Measurements from ENCODE around the gene CITED4. TPM values are rescaled to one million over a fixed set of nuclear protein-coding genes. Genes with fewer than 3 reads are reported as not detected.

The CITED4 gene, protein sequence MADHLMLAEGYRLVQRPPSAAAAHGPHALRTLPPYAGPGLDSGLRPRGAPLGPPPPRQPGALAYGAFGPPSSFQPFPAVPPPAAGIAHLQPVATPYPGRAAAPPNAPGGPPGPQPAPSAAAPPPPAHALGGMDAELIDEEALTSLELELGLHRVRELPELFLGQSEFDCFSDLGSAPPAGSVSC
- 0.37 TPM in 1 of 2 replicates, not detected in the other for total RNA-seq (2011; cell fraction: chromatin; rRNA removed; ENCODE audit: low replicate concordance)
- total RNA-seq (2011; cell fraction: nucleolus; rRNA removed): 0.92 and 1.0 TPM in 2 replicates
- 0.51 TPM in 1 of 2 replicates, not detected in the other for total RNA-seq (2011; cell fraction: nucleoplasm; rRNA removed)
- total RNA-seq (2014; rRNA removed): 0.36 and 0.69 TPM in 2 replicates
- 0.11 TPM in 1 of 2 replicates, not detected in the other for total RNA-seq (2014; rRNA removed; fragmentation: Illumina TruSeq; extraction: Trizol)
- total RNA-seq (2015; rRNA removed; fragmentation: Illumina TruSeq; extraction: Trizol): 0.11 TPM in 1 of 2 replicates, not detected in the other
- 0.89 and 1.2 TPM in 2 replicates for total RNA-seq (2021)
- 0.07 and 0.17 TPM in 2 replicates for polyA plus RNA-seq (2011; rRNA removed)
- polyA plus RNA-seq (2011; cell fraction: cytosol; rRNA removed): 0.04 and 1.2 TPM in 2 replicates
- 0.08 and 0.85 TPM in 2 replicates for polyA plus RNA-seq (2011; cell fraction: nucleus; rRNA removed)
- polyA plus RNA-seq (2012): 0.51 and 1.2 TPM in 2 replicates
- polyA plus RNA-seq (2014; fragmentation: Illumina TruSeq; extraction: Trizol): 0.12 TPM in 1 of 2 replicates, not detected in the other
- not detected for polyA plus RNA-seq (2014; fragmentation: Nextera tagmentation; extraction: Ambion mirVana)
- polyA plus RNA-seq (2014; rRNA removed): 0.23 and 0.48 TPM in 2 replicates
- not detected in 2 replicates for polyA minus RNA-seq (2011; rRNA and poly(A)+ RNA removed)
- not detected in 2 replicates for polyA minus RNA-seq (2011; cell fraction: cytosol; rRNA and poly(A)+ RNA removed)
- 0.44 and 0.54 TPM in 2 replicates for polyA minus RNA-seq (2011; cell fraction: nucleus; rRNA and poly(A)+ RNA removed)
- Bru-seq, nascent RNA: percentile 38 among the genes with signal in this experiment
- BruChase-seq, experiment 1, labeled RNA remaining after a 2-hour chase: not detected
- percentile 23 among the genes with signal in this experiment for BruChase-seq, experiment 2, labeled RNA remaining after a 6-hour chase
- long read RNA-seq, experiment 1, transcript CITED4-201 (1 exons, 1,316 nt): major isoform, 6 of 6 reads
- long read RNA-seq, experiment 1, partial matches to known transcripts: 0 of 6 reads
- long read RNA-seq, experiment 1, other reads (novel, unspliced or antisense): 0 of 6 reads
- long read RNA-seq, experiment 2, partial matches to known transcripts: 0 of 3 reads
- long read RNA-seq, experiment 2, other reads (novel, unspliced or antisense): 0 of 3 reads
- long read RNA-seq, experiment 3, partial matches to known transcripts: 0 of 1 reads
- long read RNA-seq, experiment 3, other reads (novel, unspliced or antisense): 0 of 1 reads

DNA sequence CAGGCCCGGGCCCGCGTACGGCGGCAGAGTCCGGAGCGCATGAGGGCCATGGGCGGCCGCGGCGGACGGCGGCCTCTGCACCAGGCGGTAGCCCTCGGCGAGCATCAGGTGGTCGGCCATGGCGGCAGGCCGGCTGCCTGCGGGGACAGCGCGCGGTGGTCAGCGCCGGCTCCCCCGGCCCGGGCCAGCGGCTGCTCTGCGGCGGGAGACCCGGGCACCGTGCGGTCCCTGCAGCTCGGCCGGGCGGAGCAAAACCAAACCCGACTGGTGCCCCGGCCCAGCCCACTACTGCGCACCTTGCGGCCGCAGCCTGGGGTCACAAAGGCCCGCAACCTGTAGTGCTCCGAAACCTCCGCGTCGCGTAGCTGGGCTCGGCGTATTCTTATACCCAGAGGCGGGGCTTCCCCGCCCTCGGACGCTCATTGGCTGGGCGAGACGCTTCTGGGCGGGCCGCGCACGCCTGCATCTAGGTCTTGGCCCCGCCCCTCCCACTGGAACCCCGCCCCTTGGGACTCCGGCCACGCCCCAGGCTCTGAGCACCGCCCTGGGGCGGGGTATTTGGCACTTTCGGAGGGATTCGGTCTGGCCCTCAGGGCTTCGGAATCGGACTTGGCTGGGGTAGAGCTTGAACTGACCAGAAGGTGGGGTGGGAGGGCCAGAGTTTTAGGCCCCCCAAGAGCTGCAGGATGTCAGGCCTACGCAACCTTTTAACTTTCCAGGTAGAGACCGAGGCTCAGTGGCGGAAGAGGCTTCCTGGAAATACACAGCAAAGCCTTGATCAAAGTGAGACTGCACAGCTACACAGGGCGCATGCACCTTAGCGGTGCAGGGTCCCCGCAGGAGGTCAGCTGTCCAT, at the start of gene CITED4:
CITED4 (minus strand) TSS at position 356 of the 856 bp plus-strand sequence; CDS start at position 120, 236 bp downstream.
- ATAC-seq (peak; percentile 95), FAIRE-seq (peak; percentile 98), DNase-seq (ENCODE audit: extremely low read depth in 1 of 4, low spot score in 3 of 4) (peak; percentile 97 to 99 (median 99))
- CTCF ChIA-PET (ENCODE audit: low intra/inter-chr PET ratio): interaction anchor here (1.3 to 2.4 kb wide), 4 partner anchors 86 to 92 kb away, joined by 3 to 19 read pairs (median 12); no protein-coding TSS in a partner anchor
- POLR2A ChIA-PET: interaction anchor here (0.6 to 1.4 kb wide), 22 partner anchors 9 to 261 kb away, joined by 3 to 22 read pairs (median 4); partner anchors contain the start of gene CTPS1
- Histone ChIP-seq H3K36me3 (ENCODE audit: control insufficient read depth, insufficient read depth, low read length) (no peaks in the 10 kb centered on the region), H2AFZ (ENCODE audit: low read depth, low read length) (peak within 1 kb of the TSS; percentile 85), H3K9me1 (ENCODE audit: control insufficient read depth, insufficient read depth, low read length) (no peaks in the 10 kb centered on the region), H4K20me1 (replicated peaks; ENCODE audit: control insufficient read depth, insufficient read depth, low read length) (no peaks in the 10 kb centered on the region), H3K27ac (ENCODE audit: extremely low read depth, low read depth, low read length) (peak within 1 kb of the TSS; percentile 52), H3K9me3 (replicated peaks; ENCODE audit: control insufficient read depth, insufficient read depth, low read depth, low read length) (no peaks in the 10 kb centered on the region), H3K79me2 (ENCODE audit: control insufficient read depth, insufficient read depth, low read length) (no peaks in the 10 kb centered on the region), H3K4me1 (replicated peaks in 1 of 2; ENCODE audit: control insufficient read depth in 2 of 2, insufficient read depth in 2 of 2, low read length in 2 of 2) (peaks cover 32 to 58% of the 10 kb centered on the region in 2 experiments), H3K9ac (ENCODE audit: insufficient read depth in 1 of 2, low read depth in 2 of 2, low read length in 2 of 2) (peak within 1 kb of the TSS; percentile 16 to 90), H3K27me3 (ENCODE audit: control insufficient read depth in 2 of 2, insufficient read depth in 2 of 2, low read length in 2 of 2) (peaks cover 0 to 2% of the 10 kb centered on the region in 2 experiments; a peak in 1 of 5 replicates), H3K4me3 (peak within 1 kb of the TSS; percentile 45), H3K4me2 (ENCODE audit: insufficient read depth, low read length) (peak within 1 kb of the TSS; percentile 80)
- BruUV-seq (replicated peaks): no TSS peak
- intact Hi-C loops (cut with micrococcal nuclease): loop anchor here (1.0 to 5.0 kb wide), 3 partner anchors 55 to 140 kb away; no protein-coding TSS in a partner anchor
- WGBS (ENCODE audit: insufficient coverage, low coverage, missing lambda C conversion rate): 5% methylated on average over 62 of the region's 75 CpGs
- in situ Hi-C loops (cut with MboI): no loop called here
- TF ChIP-seq TRIM28 (IDR thresholded peaks at IDR 0.05): 0 out of 2 replicates have a peak, but pooled peaks have one; percentile 41
- TF ChIP-seq KDM5B (IDR thresholded peaks at IDR 0.05; ENCODE audit: insufficient replicate concordance, low read depth, low read length): peak; percentile 50
- 0 out of 2 replicates have a peak, but pooled peaks have one; percentile 38 for TF ChIP-seq ZSCAN29 (IDR thresholded peaks at IDR 0.05)
- TF ChIP-seq HSF4 (CRISPR knock-in tag; IDR thresholded peaks at IDR 0.05; ENCODE audit: borderline replicate concordance): no peak
- TF ChIP-seq NRF1 (conservative IDR thresholded peaks at IDR 0.05 in 1 of 2, IDR thresholded peaks at IDR 0.05 in 1 of 2): peak; percentile 86 to 88
- no peak for TF ChIP-seq ZNF311 (CRISPR knock-in tag; IDR thresholded peaks at IDR 0.05)
- TF ChIP-seq MEF2D (tag; conservative IDR thresholded peaks at IDR 0.05; ENCODE audit: low read depth): peak; percentile 41; the same call in 1 of the 2 replicates
- peak; percentile 52 for TF ChIP-seq SOX6 (IDR thresholded peaks at IDR 0.05)
- TF ChIP-seq ATF1 (CRISPR knock-in tag; IDR thresholded peaks at IDR 0.05): no peak
- peak; percentile 43 for TF ChIP-seq ATF1 (tag; IDR thresholded peaks at IDR 0.05)
- TF ChIP-seq KLF13 (tag; IDR thresholded peaks at IDR 0.05; ENCODE audit: borderline replicate concordance, low read depth): 0 out of 2 replicates have a peak, but pooled peaks have one; percentile 42
- TF ChIP-seq, protein P1, sequence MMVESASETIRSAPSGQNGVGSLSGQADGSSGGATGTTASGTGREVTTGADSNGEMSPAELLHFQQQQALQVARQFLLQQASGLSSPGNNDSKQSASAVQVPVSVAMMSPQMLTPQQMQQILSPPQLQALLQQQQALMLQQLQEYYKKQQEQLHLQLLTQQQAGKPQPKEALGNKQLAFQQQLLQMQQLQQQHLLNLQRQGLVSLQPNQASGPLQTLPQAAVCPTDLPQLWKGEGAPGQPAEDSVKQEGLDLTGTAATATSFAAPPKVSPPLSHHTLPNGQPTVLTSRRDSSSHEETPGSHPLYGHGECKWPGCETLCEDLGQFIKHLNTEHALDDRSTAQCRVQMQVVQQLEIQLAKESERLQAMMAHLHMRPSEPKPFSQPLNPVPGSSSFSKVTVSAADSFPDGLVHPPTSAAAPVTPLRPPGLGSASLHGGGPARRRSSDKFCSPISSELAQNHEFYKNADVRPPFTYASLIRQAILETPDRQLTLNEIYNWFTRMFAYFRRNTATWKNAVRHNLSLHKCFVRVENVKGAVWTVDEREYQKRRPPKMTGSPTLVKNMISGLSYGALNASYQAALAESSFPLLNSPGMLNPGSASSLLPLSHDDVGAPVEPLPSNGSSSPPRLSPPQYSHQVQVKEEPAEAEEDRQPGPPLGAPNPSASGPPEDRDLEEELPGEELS (CRISPR knock-in tag; IDR thresholded peaks at IDR 0.05; ENCODE audit: borderline replicate concordance): 0 out of 2 replicates have a peak, but pooled peaks have one; percentile 33
- 0 out of 2 replicates have a peak, but pooled peaks have one; percentile 53 for TF ChIP-seq HDAC2 (IDR thresholded peaks at IDR 0.05)
- TF ChIP-seq MEIS2 (IDR thresholded peaks at IDR 0.05; ENCODE audit: partially characterized antibody): peak; percentile 7

Data from K562 (cell line).